ENCODE data around the gene LHPP. TPM values are rescaled to one million over a fixed set of nuclear protein-coding genes. Genes with fewer than 3 reads are reported as not detected.

Gene LHPP
- total and polyA plus RNA-seq, 2 experiments from 2014 or later, result 19.0 to 22.9 TPM

DNA sequence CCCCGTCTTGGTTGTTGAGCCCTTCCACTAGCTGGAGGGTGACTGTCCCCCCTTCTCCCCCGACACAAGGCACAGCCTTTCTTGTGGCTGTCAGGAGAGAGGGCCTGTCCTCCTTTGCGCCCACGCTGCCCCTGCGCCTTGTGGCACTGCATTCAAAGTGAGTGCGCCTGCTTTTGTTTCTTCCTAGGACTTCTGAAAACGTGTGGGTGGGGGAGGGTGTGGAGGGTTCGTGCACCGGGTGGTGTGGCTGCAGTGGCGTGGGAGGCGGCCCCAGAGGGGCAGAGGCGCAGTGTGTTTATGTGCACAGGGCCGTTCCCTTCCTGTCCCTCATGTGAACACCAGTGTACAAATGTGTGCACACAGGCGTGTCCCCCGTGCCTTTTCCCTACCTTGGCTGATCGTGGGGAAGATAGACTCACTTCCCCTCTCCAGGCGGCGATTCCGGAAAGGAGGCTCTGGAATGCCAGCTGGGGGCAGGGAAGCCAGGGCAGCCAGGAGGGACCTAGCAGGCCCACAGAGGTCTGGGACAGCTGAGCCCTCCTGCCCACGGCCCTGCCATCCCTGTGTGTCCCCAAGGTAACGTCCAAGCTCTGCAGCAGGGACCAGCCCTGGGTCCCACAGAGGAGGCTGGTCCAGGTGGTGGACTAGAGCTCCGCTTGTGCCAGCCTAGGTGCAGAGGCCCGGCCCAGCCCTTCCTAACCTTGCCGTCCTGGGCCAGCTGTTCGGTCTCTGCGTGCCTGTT is 88.8 kb downstream of the LHPP start:
- Histone ChIP-seq H3K27me3 (replicated peaks; ENCODE audit: insufficient read depth) (no peaks in the 10 kb centered on the region), H3K9ac (no peak overlapping the region), H3K27ac (no peak overlapping the region), H4K20me1 (ENCODE audit: insufficient read depth) (no peaks in the 10 kb centered on the region), H3K36me3 (ENCODE audit: low read depth) (no peaks in the 10 kb centered on the region), H3K4me3 (no peak overlapping the region), H2AFZ (no peak overlapping the region), H3K4me2 (ENCODE audit: unreplicated experiment) (no peak overlapping the region), H3K4me1 (ENCODE audit: insufficient read depth) (no peaks in the 10 kb centered on the region), H3F3A (ENCODE audit: insufficient read depth) (no peaks in the 10 kb centered on the region), H3K9me2 (ENCODE audit: insufficient read depth) (no peaks in the 10 kb centered on the region), H3K79me2 (ENCODE audit: insufficient read depth) (no peaks in the 10 kb centered on the region), H3K9me3 (ENCODE audit: low read depth) (no peaks in the 10 kb centered on the region)
- in situ Hi-C loops (cut with MboI), result loop anchor here (10.0 kb wide), 1 partner anchor 184 kb away; no protein-coding TSS in a partner anchor
- DNase-seq, result no peak
- TF ChIP-seq EZH2phosphoT487 (IDR thresholded peaks at IDR 0.05; ENCODE audit: insufficient read depth, low read depth) (no peak), EZH2 (IDR thresholded peaks at IDR 0.05; ENCODE audit: insufficient read depth, poor library complexity, severe bottlenecking) (no peak)
- WGBS, 2 experiments (ENCODE audit: low coverage in 1 of 2, low lambda C conversion rate in 2 of 2, missing lambda C conversion rate in 2 of 2), result 87 to 89% methylated on average over 19 to 26 of the region's 26 CpGs

DNA sequence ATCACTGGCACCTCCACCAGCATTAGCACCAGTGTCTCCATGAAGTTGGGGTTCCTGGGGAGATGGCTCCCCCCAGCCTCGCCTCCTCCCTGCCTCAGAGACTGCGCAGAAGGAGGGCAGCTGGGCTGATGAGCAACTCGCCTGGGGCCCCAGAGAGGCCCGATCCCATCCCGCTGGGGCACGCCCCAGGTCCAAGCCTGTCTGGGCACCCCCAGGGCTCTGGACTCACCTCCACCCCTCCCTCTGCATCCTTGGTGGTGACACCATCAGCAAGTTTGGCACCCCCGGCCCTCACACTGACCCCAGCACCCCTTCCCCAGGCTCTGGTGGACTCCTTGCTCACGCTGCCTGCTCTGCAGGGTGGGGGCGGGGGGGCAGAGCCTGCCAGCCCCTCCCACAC is 89.5 kb downstream of the LHPP start:
- H3K4me3 ChIP-seq, result no peak overlapping the region
- in situ Hi-C loops (cut with MboI), result loop anchor here (10.0 kb wide), 1 partner anchor 184 kb away; no protein-coding TSS in a partner anchor
- H3F3A ChIP-seq (ENCODE audit: insufficient read depth), result no peaks in the 10 kb centered on the region
- H3K9me2 ChIP-seq (ENCODE audit: insufficient read depth), result no peaks in the 10 kb centered on the region
- no peaks in the 10 kb centered on the region for H3K36me3 ChIP-seq (ENCODE audit: low read depth)
- H3K4me1 ChIP-seq (ENCODE audit: insufficient read depth), result no peaks in the 10 kb centered on the region
- H3K4me2 ChIP-seq (ENCODE audit: unreplicated experiment), result no peak overlapping the region
- H2AFZ ChIP-seq, result no peak overlapping the region
- no peaks in the 10 kb centered on the region for H4K20me1 ChIP-seq (ENCODE audit: insufficient read depth)
- no peaks in the 10 kb centered on the region for H3K79me2 ChIP-seq (ENCODE audit: insufficient read depth)
- TF ChIP-seq EZH2phosphoT487 (IDR thresholded peaks at IDR 0.05; ENCODE audit: insufficient read depth, low read depth) (no peak), EZH2 (IDR thresholded peaks at IDR 0.05; ENCODE audit: insufficient read depth, poor library complexity, severe bottlenecking) (no peak)
- H3K9ac ChIP-seq, result no peak overlapping the region
- DNase-seq, result no peak
- no peak overlapping the region for H3K27ac ChIP-seq
- H3K9me3 ChIP-seq (ENCODE audit: low read depth), result no peaks in the 10 kb centered on the region
- 72 to 75% methylated on average over 7 to 9 of the region's 9 CpGs for WGBS, 2 experiments (ENCODE audit: low coverage in 1 of 2, low lambda C conversion rate in 2 of 2, missing lambda C conversion rate in 2 of 2)
- no peaks in the 10 kb centered on the region for H3K27me3 ChIP-seq (replicated peaks; ENCODE audit: insufficient read depth)

GRCh38 chr10:124551755-124552154 is 90.1 kb downstream of the LHPP start:
- Histone ChIP-seq H3K9me3 (ENCODE audit: low read depth) (no peaks in the 10 kb centered on the region), H3K27ac (no peak overlapping the region), H4K20me1 (ENCODE audit: insufficient read depth) (no peaks in the 10 kb centered on the region), H3F3A (ENCODE audit: insufficient read depth) (no peaks in the 10 kb centered on the region), H3K79me2 (ENCODE audit: insufficient read depth) (no peaks in the 10 kb centered on the region), H3K36me3 (ENCODE audit: low read depth) (no peaks in the 10 kb centered on the region), H3K9me2 (ENCODE audit: insufficient read depth) (no peaks in the 10 kb centered on the region), H3K9ac (no peak overlapping the region), H3K27me3 (replicated peaks; ENCODE audit: insufficient read depth) (no peaks in the 10 kb centered on the region), H3K4me1 (ENCODE audit: insufficient read depth) (no peaks in the 10 kb centered on the region), H3K4me2 (ENCODE audit: unreplicated experiment) (no peak overlapping the region), H2AFZ (no peak overlapping the region), H3K4me3 (no peak overlapping the region)
- WGBS, 2 experiments (ENCODE audit: low coverage in 1 of 2, low lambda C conversion rate in 2 of 2, missing lambda C conversion rate in 2 of 2), result 74 to 84% methylated on average over 4 to 9 of the region's 11 CpGs
- in situ Hi-C loops (cut with MboI), result loop anchor here (10.0 kb wide), 1 partner anchor 183 kb away; no protein-coding TSS in a partner anchor
- DNase-seq, result no peak
- TF ChIP-seq EZH2phosphoT487 (IDR thresholded peaks at IDR 0.05; ENCODE audit: insufficient read depth, low read depth), result no peak

- DNase-seq, result no peak
- in situ Hi-C loops (cut with MboI), result loop anchor here (10.0 kb wide), 1 partner anchor 182 kb away; no protein-coding TSS in a partner anchor
- Histone ChIP-seq H3K4me2 (ENCODE audit: unreplicated experiment) (no peak overlapping the region), H3K9me3 (ENCODE audit: low read depth) (no peaks in the 10 kb centered on the region), H3K4me3 (no peak overlapping the region), H4K20me1 (ENCODE audit: insufficient read depth) (no peaks in the 10 kb centered on the region), H3K79me2 (ENCODE audit: insufficient read depth) (no peaks in the 10 kb centered on the region), H3K27ac (no peak overlapping the region), H3K4me1 (ENCODE audit: insufficient read depth) (no peaks in the 10 kb centered on the region), H3K9me2 (ENCODE audit: insufficient read depth) (no peaks in the 10 kb centered on the region), H3K36me3 (ENCODE audit: low read depth) (no peaks in the 10 kb centered on the region), H3K9ac (no peak overlapping the region), H2AFZ (no peak overlapping the region), H3F3A (ENCODE audit: insufficient read depth) (no peaks in the 10 kb centered on the region), H3K27me3 (replicated peaks; ENCODE audit: insufficient read depth) (no peaks in the 10 kb centered on the region)
- 82 to 86% methylated on average over 14 of the region's 14 CpGs for WGBS, 2 experiments (ENCODE audit: low coverage in 1 of 2, low lambda C conversion rate in 2 of 2, missing lambda C conversion rate in 2 of 2)
- TF ChIP-seq EZH2 (IDR thresholded peaks at IDR 0.05; ENCODE audit: insufficient read depth, poor library complexity, severe bottlenecking) (no peak), EZH2phosphoT487 (IDR thresholded peaks at IDR 0.05; ENCODE audit: insufficient read depth, low read depth) (no peak)
Observed at GRCh38 chr10:124552691-124553276, 91.2 kb downstream of the LHPP start.

All from GM23248 (cell line).